Stimulated activated CD8-positive, alpha-beta memory T cell treated with anti-CD3 and anti-CD28 coated beads, Interleukin-15, amount 100 ng/mL, for 1 hour (primary cell): ENCODE data around the gene SPANXA1.
"Not testable (repeated sequence)": the region's sequence is repeated elsewhere in the genome, so short reads cannot be mapped to it uniquely, and the experiment has no call there.

Experiments used
- DNase-seq: peaks from one replicate; pipeline ENCODE4 v3.0.0-alpha.2; 2020; ENCODE audit warnings: low read depth

SPANXA1 gene

GRCh38 chrX:141584638-141585037, at the start of gene SPANXA1:
SPANXA1 (minus strand) TSS chrX:141584738; CDS start chrX:141584678, 60 bp downstream.
- DNase-seq: not testable (repeated sequence)

- DNase-seq: no peak
These were observed 47.6 kb upstream of the SPANXA1 start for GRCh38 chrX:141632124-141632523.

DNA sequence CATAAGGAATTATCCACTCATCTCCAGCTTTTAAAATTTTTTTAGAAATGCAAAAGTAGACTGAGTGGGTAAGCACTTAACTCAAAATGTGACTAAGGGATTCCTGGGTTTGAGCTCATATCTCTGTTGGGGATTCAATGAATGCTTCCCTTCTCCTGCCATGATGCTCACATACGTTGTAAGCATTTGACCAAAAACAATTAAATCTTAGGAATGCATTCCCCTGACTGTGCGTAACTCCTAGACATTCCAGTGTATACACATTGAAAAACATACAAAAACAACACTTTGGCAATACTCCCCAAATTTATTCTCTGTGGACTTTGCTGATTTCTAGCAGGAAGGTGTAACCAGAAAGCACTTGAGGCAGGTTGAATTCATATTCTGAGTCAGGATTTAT, 34.8 kb upstream of the SPANXA1 start:
- DNase-seq: no peak

GRCh38 chrX:141609111-141609510, 24.6 kb upstream of the SPANXA1 start:
- no peak for DNase-seq

- not testable (repeated sequence) for DNase-seq
These were observed 4.9 kb upstream of the SPANXA1 start, which contains the start of gene SPANXA2 for GRCh38 chrX:141589408-141589807. SPANXA2 (plus strand) TSS chrX:141589708; CDS start chrX:141589768, 60 bp downstream.

DNA sequence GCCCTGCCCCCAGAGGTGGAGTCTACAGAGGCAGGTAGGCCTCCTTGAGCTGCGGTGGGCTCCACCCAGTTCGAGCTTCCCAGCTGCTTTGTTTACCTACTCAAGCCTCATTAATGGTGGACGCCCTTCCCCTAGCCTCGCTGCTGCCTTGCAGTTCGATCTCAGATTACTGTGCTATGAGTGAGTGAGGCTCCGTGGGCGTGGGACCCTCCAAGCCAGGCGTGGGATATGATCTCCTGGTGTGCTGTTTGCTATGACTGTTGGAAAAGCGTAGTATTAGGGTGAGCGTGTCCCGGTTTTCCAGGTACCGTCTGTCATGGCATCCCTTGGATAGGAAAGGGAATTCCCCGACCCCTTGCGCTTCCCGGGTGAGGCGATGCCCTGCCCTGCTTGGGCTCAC, 42.0 kb downstream of the SPANXA1 start:
- not testable (repeated sequence) for DNase-seq
